ENCODE data around the gene NFXL1.

Gene NFXL1

GRCh38 chr4:47798165-47798564, 116.2 kb downstream of the NFXL1 start:
- no peaks in the 10 kb centered on the region for H3K9me3 ChIP-seq
- no peak overlapping the region for H3K27ac ChIP-seq
- H3K4me3 ChIP-seq (ENCODE audit: low read depth in 1 of 2, low read length in 1 of 2), result no peak overlapping the region
- no peaks in the 10 kb centered on the region for H3K27me3 ChIP-seq
- H3K4me1 ChIP-seq (ENCODE audit: control insufficient read depth in 1 of 2, insufficient read depth in 1 of 2, low read depth in 1 of 2, low read length in 1 of 2), result no peaks in the 10 kb centered on the region
- no peaks in the 10 kb centered on the region for H3K36me3 ChIP-seq
- no peak for TF ChIP-seq CTCF (IDR thresholded peaks at IDR 0.05)
